Parathyroid adenoma (tissue), 2 donors: Measurements from ENCODE around the gene TAF15.

Experiments
- H2AFZ ChIP-seq: fragments of 300-600 bp; sonication (generic); one replicate; pipeline ENCODE4 v1.7.0; 2017; ENCODE audit warnings: antibody characterized with exemption, mild to moderate bottlenecking
- H3K27ac ChIP-seq: fragments of 300-600 bp; sonication (generic); one replicate; pipeline ENCODE4 v1.7.0; 2017
- H3K27me3 ChIP-seq: fragments of 300-600 bp; sonication (generic); one replicate; pipeline ENCODE4 v1.7.0; 2017; ENCODE audit warnings: low read length; ENCODE audit not compliant: control insufficient read depth, insufficient read depth
- H3K36me3 ChIP-seq: fragments of 300-600 bp; sonication (generic); one replicate; pipeline ENCODE4 v1.7.0; 2017; ENCODE audit warnings: low read length; ENCODE audit not compliant: control insufficient read depth, insufficient read depth
- H3K4me1 ChIP-seq: fragments of 300-600 bp; sonication (generic); one replicate; pipeline ENCODE4 v1.7.0; 2017; ENCODE audit warnings: control low read depth
- H3K4me2 ChIP-seq: fragments of 300-600 bp; sonication (generic); one replicate; pipeline ENCODE4 v1.7.0; 2017; ENCODE audit warnings: low read length
- H3K4me3 ChIP-seq: fragments of 300-600 bp; sonication (generic); one replicate; pipeline ENCODE4 v1.7.0; 2017; ENCODE audit warnings: low read depth, low read length
- H3K79me2 ChIP-seq: fragments of 300-600 bp; sonication (generic); one replicate; pipeline ENCODE4 v1.7.0; 2017; ENCODE audit warnings: control low read depth
- H3K9ac ChIP-seq: fragments of 300-600 bp; sonication (generic); one replicate; pipeline ENCODE4 v1.7.0; 2017; ENCODE audit warnings: mild to moderate bottlenecking
- H3K9me3 ChIP-seq: fragments of 300-600 bp; sonication (generic); one replicate; pipeline ENCODE4 v1.7.0; 2017; ENCODE audit warnings: low read length; ENCODE audit not compliant: control insufficient read depth
- TF ChIP-seq, protein P1 (sequence below): fragments of 300-600 bp; sonication (generic); IDR thresholded peaks from one replicate; pipeline ENCODE4 v1.7.0; 2017; ENCODE audit warnings: antibody characterized with exemption, mild to moderate bottlenecking
- donor health status: primary hyperparathyroidism.

TAF15 gene

DNA sequence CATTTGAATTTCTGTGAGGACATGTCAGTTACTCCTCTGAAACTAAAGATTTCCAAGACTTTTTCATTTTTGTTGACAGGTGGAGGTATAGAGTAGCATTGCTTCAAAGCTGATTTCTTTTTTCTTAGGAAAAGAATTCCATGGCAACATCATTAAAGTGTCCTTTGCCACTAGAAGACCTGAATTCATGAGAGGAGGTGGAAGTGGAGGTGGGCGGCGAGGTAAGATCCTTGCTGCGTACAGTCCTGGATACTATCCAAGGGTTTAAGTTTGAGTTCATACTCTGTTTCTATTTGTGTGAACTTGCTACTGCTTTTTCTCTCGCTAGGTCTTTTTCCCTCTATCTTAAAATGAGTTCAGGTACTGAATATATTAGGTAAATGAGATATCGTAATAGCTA lies 33.0 kb downstream of the TAF15 start:
- no peak overlapping the region for H3K4me2 ChIP-seq
- H3K4me1 ChIP-seq: no peaks in the 10 kb centered on the region
- H3K36me3 ChIP-seq: no peaks in the 10 kb centered on the region
- no peaks in the 10 kb centered on the region for H3K9me3 ChIP-seq
- H3K27me3 ChIP-seq: no peaks in the 10 kb centered on the region
- H3K9ac ChIP-seq: no peak overlapping the region
- H3K4me3 ChIP-seq: no peak overlapping the region
- no peak overlapping the region for H3K27ac ChIP-seq
- H3K79me2 ChIP-seq: no peaks in the 10 kb centered on the region
- TF ChIP-seq, protein P1, sequence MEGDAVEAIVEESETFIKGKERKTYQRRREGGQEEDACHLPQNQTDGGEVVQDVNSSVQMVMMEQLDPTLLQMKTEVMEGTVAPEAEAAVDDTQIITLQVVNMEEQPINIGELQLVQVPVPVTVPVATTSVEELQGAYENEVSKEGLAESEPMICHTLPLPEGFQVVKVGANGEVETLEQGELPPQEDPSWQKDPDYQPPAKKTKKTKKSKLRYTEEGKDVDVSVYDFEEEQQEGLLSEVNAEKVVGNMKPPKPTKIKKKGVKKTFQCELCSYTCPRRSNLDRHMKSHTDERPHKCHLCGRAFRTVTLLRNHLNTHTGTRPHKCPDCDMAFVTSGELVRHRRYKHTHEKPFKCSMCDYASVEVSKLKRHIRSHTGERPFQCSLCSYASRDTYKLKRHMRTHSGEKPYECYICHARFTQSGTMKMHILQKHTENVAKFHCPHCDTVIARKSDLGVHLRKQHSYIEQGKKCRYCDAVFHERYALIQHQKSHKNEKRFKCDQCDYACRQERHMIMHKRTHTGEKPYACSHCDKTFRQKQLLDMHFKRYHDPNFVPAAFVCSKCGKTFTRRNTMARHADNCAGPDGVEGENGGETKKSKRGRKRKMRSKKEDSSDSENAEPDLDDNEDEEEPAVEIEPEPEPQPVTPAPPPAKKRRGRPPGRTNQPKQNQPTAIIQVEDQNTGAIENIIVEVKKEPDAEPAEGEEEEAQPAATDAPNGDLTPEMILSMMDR: no peak
- H2AFZ ChIP-seq: no peak overlapping the region

DNA sequence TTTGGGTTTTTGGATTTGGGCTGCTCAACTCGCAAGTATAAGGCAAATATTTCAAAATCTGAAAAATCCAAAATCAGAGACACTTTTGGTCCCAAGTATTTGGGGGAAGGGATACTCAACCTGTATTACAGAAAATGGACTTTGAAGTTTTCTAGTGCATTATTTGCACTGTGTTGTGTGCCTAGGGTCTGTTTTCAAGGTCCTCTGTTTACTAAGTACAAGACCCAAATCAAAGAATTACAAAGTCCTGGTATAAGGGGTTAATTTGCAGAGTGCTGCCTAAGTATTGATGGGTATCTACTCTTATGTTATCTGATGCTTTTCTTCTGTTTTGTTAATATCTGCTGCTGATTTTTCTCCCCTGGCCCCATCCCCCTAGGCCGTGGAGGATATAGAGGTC lies 34.4 kb downstream of the TAF15 start:
- Histone ChIP-seq H3K4me3 (no peak overlapping the region), H2AFZ (no peak overlapping the region), H3K27me3 (no peaks in the 10 kb centered on the region), H3K36me3 (no peaks in the 10 kb centered on the region), H3K4me1 (no peaks in the 10 kb centered on the region), H3K9ac (no peak overlapping the region), H3K4me2 (no peak overlapping the region), H3K27ac (no peak overlapping the region), H3K79me2 (no peaks in the 10 kb centered on the region), H3K9me3 (no peaks in the 10 kb centered on the region)
- TF ChIP-seq, protein P1: no peak

DNA sequence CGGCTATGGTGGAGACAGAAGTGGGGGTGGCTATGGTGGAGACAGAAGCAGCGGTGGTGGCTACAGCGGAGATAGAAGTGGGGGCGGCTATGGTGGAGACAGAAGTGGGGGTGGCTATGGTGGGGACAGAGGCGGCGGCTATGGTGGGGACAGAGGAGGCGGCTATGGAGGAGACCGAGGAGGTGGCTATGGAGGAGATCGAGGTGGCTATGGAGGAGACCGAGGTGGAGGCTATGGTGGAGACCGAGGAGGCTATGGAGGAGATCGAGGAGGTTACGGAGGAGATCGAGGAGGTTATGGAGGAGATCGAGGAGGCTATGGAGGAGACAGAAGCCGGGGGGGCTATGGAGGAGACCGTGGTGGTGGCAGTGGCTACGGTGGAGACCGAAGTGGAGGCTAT lies 35.3 kb downstream of the TAF15 start:
- H3K9me3 ChIP-seq: no peaks in the 10 kb centered on the region
- TF ChIP-seq, protein P1: no peak
- no peak overlapping the region for H3K4me2 ChIP-seq
- no peaks in the 10 kb centered on the region for H3K4me1 ChIP-seq
- no peak overlapping the region for H2AFZ ChIP-seq
- no peaks in the 10 kb centered on the region for H3K36me3 ChIP-seq
- H3K4me3 ChIP-seq: no peak overlapping the region
- H3K27me3 ChIP-seq: no peaks in the 10 kb centered on the region
- no peaks in the 10 kb centered on the region for H3K79me2 ChIP-seq
- no peak overlapping the region for H3K27ac ChIP-seq
- no peak overlapping the region for H3K9ac ChIP-seq

DNA sequence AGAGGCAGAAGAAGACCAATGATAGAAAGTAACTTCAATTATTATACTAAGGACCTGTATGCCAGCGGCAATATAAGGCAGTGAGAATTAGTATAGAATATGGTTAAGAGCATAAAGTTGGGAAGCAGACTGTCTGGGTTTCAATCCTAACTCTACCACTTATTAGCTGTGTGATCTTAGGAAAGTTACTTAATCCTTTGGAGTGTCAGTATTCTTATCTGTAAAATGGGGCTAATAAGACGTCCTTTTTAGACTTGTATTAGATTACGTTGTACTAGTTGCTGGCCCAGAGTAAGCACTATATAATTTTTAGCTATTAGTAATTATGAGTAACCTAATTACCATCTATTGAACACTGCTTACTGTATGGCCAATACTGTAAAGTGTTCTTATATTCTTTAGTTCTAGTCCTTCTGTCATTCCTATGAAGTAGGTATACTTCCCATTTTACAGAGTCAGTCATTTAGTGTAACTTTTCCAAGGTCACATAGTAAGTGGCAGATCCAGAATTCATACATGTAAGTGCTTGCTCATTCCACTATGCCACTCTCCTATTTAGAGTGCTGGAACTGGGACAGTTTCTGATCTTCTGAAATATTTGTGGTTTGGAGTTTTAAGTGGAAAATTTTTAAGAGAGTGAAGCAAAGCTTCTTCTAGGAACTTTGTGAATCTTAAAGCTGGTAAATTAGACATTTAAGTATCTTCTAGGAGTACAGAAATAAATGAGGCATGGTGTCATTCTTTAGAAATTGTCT lies 36.9 kb downstream of the TAF15 start:
- H3K4me1 ChIP-seq: no peaks in the 10 kb centered on the region
- H3K4me3 ChIP-seq: no peak overlapping the region
- H2AFZ ChIP-seq: no peak overlapping the region
- no peak overlapping the region for H3K4me2 ChIP-seq
- TF ChIP-seq, protein P1: no peak
- H3K9me3 ChIP-seq: no peaks in the 10 kb centered on the region
- no peak overlapping the region for H3K27ac ChIP-seq
- no peaks in the 10 kb centered on the region for H3K36me3 ChIP-seq
- no peak overlapping the region for H3K9ac ChIP-seq
- no peaks in the 10 kb centered on the region for H3K79me2 ChIP-seq
- no peaks in the 10 kb centered on the region for H3K27me3 ChIP-seq

DNA sequence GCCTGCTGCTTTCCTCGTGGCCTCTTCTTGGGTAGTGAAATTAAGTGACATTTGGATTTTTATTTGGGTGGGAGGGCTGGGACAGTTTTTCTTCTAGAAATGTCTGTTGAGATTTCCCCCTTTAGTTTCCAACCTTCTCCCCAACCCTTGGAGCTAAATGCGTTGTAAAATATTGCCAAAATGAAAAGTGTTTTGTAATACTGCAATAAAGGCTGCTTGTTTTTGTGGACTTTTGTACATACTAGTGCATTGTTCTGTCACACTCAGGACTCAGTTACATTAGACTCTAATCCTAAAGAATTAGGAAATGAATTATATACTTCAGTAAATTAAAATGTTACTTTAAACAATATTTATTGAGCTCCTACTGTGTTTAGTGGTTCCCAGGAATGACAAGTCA lies 37.7 kb downstream of the TAF15 start:
- H3K4me2 ChIP-seq: no peak overlapping the region
- H3K79me2 ChIP-seq: no peaks in the 10 kb centered on the region
- H3K9me3 ChIP-seq: no peaks in the 10 kb centered on the region
- TF ChIP-seq, protein P1: no peak
- H3K4me3 ChIP-seq: no peak overlapping the region
- H2AFZ ChIP-seq: no peak overlapping the region
- no peak overlapping the region for H3K9ac ChIP-seq
- H3K36me3 ChIP-seq: no peaks in the 10 kb centered on the region
- no peaks in the 10 kb centered on the region for H3K27me3 ChIP-seq
- H3K4me1 ChIP-seq: no peaks in the 10 kb centered on the region
- H3K27ac ChIP-seq: no peak overlapping the region
